ENCODE measurements around the gene DHX29. TPM values are rescaled to one million over a fixed set of nuclear protein-coding genes. Genes with fewer than 3 reads are reported as not detected.

DHX29 gene
- total and polyA plus RNA-seq, 4 donors, result 8.0 to 35.3 (median 19.1) TPM

DNA sequence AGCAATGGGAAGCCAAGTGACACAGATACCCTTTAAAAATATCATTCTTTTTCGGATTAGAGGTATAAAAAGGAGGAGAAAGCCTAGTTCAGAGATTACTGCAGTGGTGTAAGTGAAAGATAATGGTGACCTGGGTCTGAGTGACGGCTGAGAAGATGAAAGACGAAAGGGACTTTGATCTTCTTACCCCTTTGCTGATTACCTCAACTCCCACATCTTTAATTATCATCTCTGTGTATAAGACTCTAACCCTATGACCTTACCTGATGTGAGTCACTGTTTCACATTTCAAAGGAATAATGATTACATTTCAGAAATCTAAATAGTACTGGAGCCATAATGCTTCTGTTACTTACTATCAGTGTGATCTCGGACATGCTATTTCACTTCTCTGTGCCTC lies 52.7 kb downstream of the DHX29 start:
- no peak overlapping the region for H3K27ac ChIP-seq (ENCODE audit: low read depth in 1 of 2, low read length in 1 of 2)
- H3K9me3 ChIP-seq (ENCODE audit: control insufficient read depth in 4 of 4, insufficient read depth in 3 of 4, low read length in 3 of 4), result no peaks in the 10 kb centered on the region
- no peak for ATAC-seq (ENCODE audit: insufficient read depth, low FRiP score)
- WGBS, 2 donors, result 93 to 99% methylated on average over 4 of the region's 4 CpGs
- H3K27me3 ChIP-seq (ENCODE audit: control insufficient read depth in 3 of 3, insufficient read depth in 3 of 3, low read length in 2 of 3), result no peaks in the 10 kb centered on the region
- H3K9ac ChIP-seq (ENCODE audit: insufficient read depth in 1 of 2, low read length in 2 of 2), result no peak overlapping the region
- TF ChIP-seq, protein P1, sequence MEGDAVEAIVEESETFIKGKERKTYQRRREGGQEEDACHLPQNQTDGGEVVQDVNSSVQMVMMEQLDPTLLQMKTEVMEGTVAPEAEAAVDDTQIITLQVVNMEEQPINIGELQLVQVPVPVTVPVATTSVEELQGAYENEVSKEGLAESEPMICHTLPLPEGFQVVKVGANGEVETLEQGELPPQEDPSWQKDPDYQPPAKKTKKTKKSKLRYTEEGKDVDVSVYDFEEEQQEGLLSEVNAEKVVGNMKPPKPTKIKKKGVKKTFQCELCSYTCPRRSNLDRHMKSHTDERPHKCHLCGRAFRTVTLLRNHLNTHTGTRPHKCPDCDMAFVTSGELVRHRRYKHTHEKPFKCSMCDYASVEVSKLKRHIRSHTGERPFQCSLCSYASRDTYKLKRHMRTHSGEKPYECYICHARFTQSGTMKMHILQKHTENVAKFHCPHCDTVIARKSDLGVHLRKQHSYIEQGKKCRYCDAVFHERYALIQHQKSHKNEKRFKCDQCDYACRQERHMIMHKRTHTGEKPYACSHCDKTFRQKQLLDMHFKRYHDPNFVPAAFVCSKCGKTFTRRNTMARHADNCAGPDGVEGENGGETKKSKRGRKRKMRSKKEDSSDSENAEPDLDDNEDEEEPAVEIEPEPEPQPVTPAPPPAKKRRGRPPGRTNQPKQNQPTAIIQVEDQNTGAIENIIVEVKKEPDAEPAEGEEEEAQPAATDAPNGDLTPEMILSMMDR (IDR thresholded peaks at IDR 0.05; ENCODE audit: control extremely low read depth, extremely low read depth), result no peak
- H3K36me3 ChIP-seq (ENCODE audit: control insufficient read depth in 4 of 4, insufficient read depth in 4 of 4, low read length in 4 of 4), result peaks cover 7 to 31% (median 21%) of the 10 kb centered on the region in 4 donors
- H3K4me1 ChIP-seq (ENCODE audit: control insufficient read depth in 5 of 5, insufficient read depth in 5 of 5, low read length in 5 of 5), result no peaks in the 10 kb centered on the region
- H3K4me3 ChIP-seq, result no peak overlapping the region
- DNase-seq, result no peak

DNA sequence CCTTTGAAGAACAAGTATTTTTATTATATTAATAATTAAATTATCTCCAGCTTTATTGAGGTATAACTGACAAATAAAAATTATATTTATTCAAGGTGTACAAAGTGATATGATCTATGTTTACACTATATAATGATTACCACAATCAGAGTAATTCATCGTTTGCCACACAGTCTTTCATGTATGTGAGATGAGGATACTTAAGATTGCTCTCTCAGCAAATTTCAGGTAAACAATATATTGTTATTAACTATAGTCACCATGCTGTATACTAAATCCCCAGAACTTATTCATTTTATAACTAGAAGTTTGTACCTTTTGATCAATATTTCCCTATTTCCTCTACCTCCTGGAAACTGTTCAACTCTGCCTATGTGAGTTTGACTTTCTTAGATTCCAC lies 57.4 kb downstream of the DHX29 start:
- no peak for ATAC-seq (ENCODE audit: insufficient read depth, low FRiP score)
- Histone ChIP-seq H3K27me3 (ENCODE audit: control insufficient read depth in 3 of 3, insufficient read depth in 3 of 3, low read length in 2 of 3) (no peaks in the 10 kb centered on the region), H3K4me3 (no peak overlapping the region), H3K27ac (ENCODE audit: low read depth in 1 of 2, low read length in 1 of 2) (no peak overlapping the region), H3K36me3 (ENCODE audit: control insufficient read depth in 4 of 4, insufficient read depth in 4 of 4, low read length in 4 of 4) (peaks cover under 1 to 10% (median 5%) of the 10 kb centered on the region in 4 donors), H3K4me1 (ENCODE audit: control insufficient read depth in 5 of 5, insufficient read depth in 5 of 5, low read length in 5 of 5) (no peaks in the 10 kb centered on the region), H3K9ac (ENCODE audit: insufficient read depth in 1 of 2, low read length in 2 of 2) (no peak overlapping the region), H3K9me3 (ENCODE audit: control insufficient read depth in 4 of 4, insufficient read depth in 3 of 4, low read length in 3 of 4) (peaks cover 0 to 5% (median 2%) of the 10 kb centered on the region in 4 donors)
- 62 to 80% methylated on average over 1 of the region's 1 CpG for WGBS, 2 donors
- TF ChIP-seq, protein P1 (IDR thresholded peaks at IDR 0.05; ENCODE audit: control extremely low read depth, extremely low read depth), result no peak
- DNase-seq, result no peak

DNA sequence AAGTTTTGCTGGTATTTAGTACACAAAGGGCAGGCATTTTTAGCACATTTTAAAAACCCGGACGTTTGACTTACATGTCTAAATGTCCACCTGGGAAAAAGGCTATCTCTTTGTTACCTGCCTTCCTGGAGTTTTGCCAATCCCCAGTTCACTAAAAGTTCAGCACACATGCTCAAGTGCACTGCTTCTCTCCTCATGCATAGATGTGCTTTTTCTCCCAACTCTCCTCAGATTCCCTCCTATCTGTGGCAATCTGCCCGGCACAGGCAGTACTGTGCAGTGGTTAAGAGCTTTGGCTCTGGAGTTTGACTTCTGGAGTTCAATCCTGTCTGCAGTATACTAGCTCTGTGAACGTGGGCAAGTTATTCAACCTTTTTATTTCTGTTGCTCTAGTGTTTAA lies 65.7 kb downstream of the DHX29 start:
- Histone ChIP-seq H3K9me3 (ENCODE audit: control insufficient read depth in 4 of 4, insufficient read depth in 3 of 4, low read length in 3 of 4) (peaks cover 0 to 3% (median 0%) of the 10 kb centered on the region in 4 donors), H3K27me3 (ENCODE audit: control insufficient read depth in 3 of 3, insufficient read depth in 3 of 3, low read length in 2 of 3) (peaks cover 0 to 25% (median 19%) of the 10 kb centered on the region in 3 donors), H3K9ac (ENCODE audit: insufficient read depth in 1 of 2, low read length in 2 of 2) (no peak overlapping the region), H3K4me3 (no peak overlapping the region), H3K36me3 (ENCODE audit: control insufficient read depth in 4 of 4, insufficient read depth in 4 of 4, low read length in 4 of 4) (no peaks in the 10 kb centered on the region), H3K4me1 (ENCODE audit: control insufficient read depth in 5 of 5, insufficient read depth in 5 of 5, low read length in 5 of 5) (no peaks in the 10 kb centered on the region), H3K27ac (ENCODE audit: low read depth in 1 of 2, low read length in 1 of 2) (no peak overlapping the region)
- ATAC-seq (ENCODE audit: insufficient read depth, low FRiP score) (no peak), DNase-seq (peak; percentile 61 to 80 (median 62))
- TF ChIP-seq, protein P1 (IDR thresholded peaks at IDR 0.05; ENCODE audit: control extremely low read depth, extremely low read depth), result no peak
- 53 to 83% methylated on average over 4 of the region's 4 CpGs for WGBS, 2 donors

DNA sequence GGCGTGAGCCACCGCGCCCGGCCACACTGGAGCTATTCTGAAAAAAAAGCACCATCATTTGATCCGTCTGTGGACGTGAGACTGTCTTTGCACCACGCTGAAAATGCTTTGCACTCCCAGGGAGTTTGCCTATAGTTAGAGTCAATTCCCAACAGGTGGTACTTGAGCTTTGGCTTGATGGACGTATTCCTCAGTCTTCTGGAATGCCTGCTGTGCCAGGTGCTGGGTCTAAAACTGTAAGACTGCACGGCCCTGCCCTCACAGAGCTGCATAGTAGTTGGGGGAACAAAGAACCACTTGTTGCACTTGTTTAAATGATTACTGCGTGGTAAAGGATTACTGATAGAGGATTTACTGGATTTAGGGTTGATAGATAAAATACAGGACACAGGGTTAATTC lies 70.7 kb downstream of the DHX29 start:
- peaks cover 8 to 53% (median 51%) of the 10 kb centered on the region in 3 donors for H3K27me3 ChIP-seq (ENCODE audit: control insufficient read depth in 3 of 3, insufficient read depth in 3 of 3, low read length in 2 of 3)
- ATAC-seq (ENCODE audit: insufficient read depth, low FRiP score) (no peak), DNase-seq (no peak)
- H3K27ac ChIP-seq (ENCODE audit: low read depth in 1 of 2, low read length in 1 of 2), result no peak overlapping the region
- H3K36me3 ChIP-seq (ENCODE audit: control insufficient read depth in 4 of 4, insufficient read depth in 4 of 4, low read length in 4 of 4), result no peaks in the 10 kb centered on the region
- no peaks in the 10 kb centered on the region for H3K9me3 ChIP-seq (ENCODE audit: control insufficient read depth in 4 of 4, insufficient read depth in 3 of 4, low read length in 3 of 4)
- no peak overlapping the region for H3K4me3 ChIP-seq
- TF ChIP-seq, protein P1 (IDR thresholded peaks at IDR 0.05; ENCODE audit: control extremely low read depth, extremely low read depth), result no peak
- no peak overlapping the region for H3K9ac ChIP-seq (ENCODE audit: insufficient read depth in 1 of 2, low read length in 2 of 2)
- H3K4me1 ChIP-seq (ENCODE audit: control insufficient read depth in 5 of 5, insufficient read depth in 5 of 5, low read length in 5 of 5), result peaks cover 0 to 26% (median 9%) of the 10 kb centered on the region in 5 donors
- WGBS, 2 donors, result 82 to 85% methylated on average over 10 of the region's 10 CpGs

All from lung (tissue), 12 donors.